Body of pancreas (tissue), 4 donors: ENCODE measurements around the gene NAXE.

ENCODE experiments used
- POLR2A ChIP-seq, 3 donors: fragments of 450-650 bp; IDR thresholded peaks; one replicate each; pipeline ENCODE4 v1.6.1; 2016; ENCODE audit warnings: antibody characterized with exemption in 3 of 3, mild to moderate bottlenecking in 2 of 3
- TF ChIP-seq, protein P1 (sequence below), 7 experiments: fragments of 450-650 bp in 4 of 7; fragments of 200-600 bp in 3 of 7; sonication (generic) in 3 of 7; IDR thresholded peaks; one replicate each; pipeline ENCODE4 v1.5.1; 2016 to 2019; ENCODE audit warnings: antibody characterized with exemption in 7 of 7

DNA sequence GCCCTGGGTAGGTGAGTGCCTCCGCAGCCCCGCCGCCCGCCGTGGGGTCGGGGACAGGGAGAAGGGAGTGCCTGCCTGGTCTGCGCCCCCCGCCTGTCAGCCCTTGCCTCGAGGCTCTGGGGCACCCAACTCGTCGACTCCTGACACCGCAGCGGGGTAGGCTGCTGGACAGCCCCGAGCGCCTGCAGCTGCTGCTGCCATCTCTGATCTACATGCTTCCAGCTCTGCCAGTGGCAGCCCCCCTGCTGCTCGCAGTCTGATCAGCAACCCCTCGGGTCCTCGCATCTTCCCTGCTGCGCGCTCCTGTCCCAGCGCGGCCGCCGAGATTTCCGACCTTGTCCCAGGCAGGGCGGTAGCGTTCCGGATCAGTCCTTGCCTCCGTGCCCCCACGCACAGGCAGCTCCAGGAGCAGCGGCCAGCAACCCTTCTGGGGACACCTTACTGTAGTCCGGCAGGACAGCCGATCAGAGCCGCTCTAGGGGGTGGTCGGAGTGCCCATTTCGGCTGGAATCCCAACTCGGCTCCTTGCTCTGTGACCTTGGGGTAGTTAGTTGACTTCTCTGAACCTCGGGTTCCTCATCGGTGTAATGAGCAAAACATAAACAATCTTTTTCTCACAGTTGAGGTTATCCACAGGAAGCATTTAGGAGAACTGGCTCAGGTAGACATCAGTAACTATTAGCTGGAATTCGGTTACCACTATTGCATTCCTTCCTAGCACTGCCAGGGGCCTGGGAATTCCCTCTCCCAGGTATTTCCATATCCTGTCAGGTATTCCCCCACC, 50.9 kb downstream of the NAXE start:
- TF ChIP-seq, protein P1, sequence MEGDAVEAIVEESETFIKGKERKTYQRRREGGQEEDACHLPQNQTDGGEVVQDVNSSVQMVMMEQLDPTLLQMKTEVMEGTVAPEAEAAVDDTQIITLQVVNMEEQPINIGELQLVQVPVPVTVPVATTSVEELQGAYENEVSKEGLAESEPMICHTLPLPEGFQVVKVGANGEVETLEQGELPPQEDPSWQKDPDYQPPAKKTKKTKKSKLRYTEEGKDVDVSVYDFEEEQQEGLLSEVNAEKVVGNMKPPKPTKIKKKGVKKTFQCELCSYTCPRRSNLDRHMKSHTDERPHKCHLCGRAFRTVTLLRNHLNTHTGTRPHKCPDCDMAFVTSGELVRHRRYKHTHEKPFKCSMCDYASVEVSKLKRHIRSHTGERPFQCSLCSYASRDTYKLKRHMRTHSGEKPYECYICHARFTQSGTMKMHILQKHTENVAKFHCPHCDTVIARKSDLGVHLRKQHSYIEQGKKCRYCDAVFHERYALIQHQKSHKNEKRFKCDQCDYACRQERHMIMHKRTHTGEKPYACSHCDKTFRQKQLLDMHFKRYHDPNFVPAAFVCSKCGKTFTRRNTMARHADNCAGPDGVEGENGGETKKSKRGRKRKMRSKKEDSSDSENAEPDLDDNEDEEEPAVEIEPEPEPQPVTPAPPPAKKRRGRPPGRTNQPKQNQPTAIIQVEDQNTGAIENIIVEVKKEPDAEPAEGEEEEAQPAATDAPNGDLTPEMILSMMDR (IDR thresholded peaks at IDR 0.05): no peak
- no peak for TF ChIP-seq POLR2A (IDR thresholded peaks at IDR 0.05)
